Uterus (tissue), 4 donors: ENCODE data around the gene WAC. TPM values are rescaled to one million over a fixed set of nuclear protein-coding genes. Genes with fewer than 3 reads are reported as not detected.

Experiments used
- DNase-seq, 2 donors: peaks; one replicate each; pipeline ENCODE4 v3.0.0-alpha.2; 2019 to 2020
- H3K27ac ChIP-seq, 2 donors: fragments of 200-600 bp; sonication (generic); 1 replicate in 1 of 2; 2 replicates in 1 of 2; pipeline ENCODE4 v1.5.1; 2016 to 2018
- H3K27me3 ChIP-seq, 2 donors: fragments of 200-600 bp; sonication (generic); one replicate each; pipeline ENCODE4 v1.5.1; 2018 to 2019; ENCODE audit warnings: control low read depth in 1 of 2
- H3K36me3 ChIP-seq, 2 donors: fragments of 200-600 bp; sonication (generic); one replicate each; pipeline ENCODE4 v1.5.1; 2019; ENCODE audit warnings: control low read depth in 1 of 2
- H3K4me1 ChIP-seq, 2 donors: fragments of 200-600 bp; sonication (generic); one replicate each; pipeline ENCODE4 v1.5.1; 2018 to 2019; ENCODE audit warnings: control low read depth in 1 of 2
- H3K4me3 ChIP-seq, 2 donors: fragments of 200-600 bp; sonication (generic); 1 replicate in 1 of 2; 2 replicates in 1 of 2; pipeline ENCODE4 v1.5.1; 2018 to 2019; ENCODE audit warnings: mild to moderate bottlenecking in 1 of 2
- H3K9me3 ChIP-seq, 2 donors: fragments of 200-600 bp; sonication (generic); one replicate each; pipeline ENCODE4 v1.5.1; 2019; ENCODE audit warnings: control low read depth in 1 of 2
- CTCF ChIP-seq, 4 experiments: fragments of 200-600 bp in 2 of 4; fragments of 450-650 bp in 2 of 4; sonication (generic) in 2 of 4; IDR thresholded peaks; one replicate each; pipeline ENCODE4 v1.5.1; 2016 to 2019; ENCODE audit warnings: antibody characterized with exemption in 4 of 4, mild to moderate bottlenecking in 2 of 4, moderate library complexity in 1 of 4
- POLR2A ChIP-seq, 2 donors: fragments of 450-650 bp; IDR thresholded peaks; one replicate each; pipeline ENCODE4 v1.6.1; 2016; ENCODE audit warnings: antibody characterized with exemption in 2 of 2, mild to moderate bottlenecking in 1 of 2, moderate library complexity in 1 of 2
- intact Hi-C: fragments of 100-400 bp; cut with DNase I; formaldehyde crosslinking; loops from one replicate; pipeline ENCODE4 v1.15.1; 2023; ENCODE audit warnings: low total_unique reads
- total RNA-seq, 4 donors: library from RNA; depleted of rRNA in 3 of 4; stranded (reverse); fragments of >200 nt in 3 of 4; gene quantifications; one replicate each; pipeline versions ENCODE4 v1.1.0 to v1.2.4, GENCODE V29; 2014 to 2023
- donor health status: DM: yes; HTN: yes; CAD: no.

Gene WAC
- total RNA-seq, 4 donors from 2014 or later, result 54.4 to 175 (median 90.4) TPM

- Histone ChIP-seq H3K27ac (no peak overlapping the region), H3K27me3 (no peaks in the 10 kb centered on the region), H3K4me3 (no peak overlapping the region), H3K36me3 (no peaks in the 10 kb centered on the region), H3K9me3 (no peaks in the 10 kb centered on the region), H3K4me1 (peaks cover 0 to 8% of the 10 kb centered on the region in 2 donors)
- TF ChIP-seq POLR2A (IDR thresholded peaks at IDR 0.05) (no peak), CTCF (IDR thresholded peaks at IDR 0.05) (no peak)
- DNase-seq, result no peak
- intact Hi-C loops, result no loop called here
These were observed 19.9 kb downstream of the WAC start for GRCh38 chr10:28552775-28553174.

GRCh38 chr10:28554009-28554408, 21.1 kb downstream of the WAC start:
- no peak for DNase-seq
- Histone ChIP-seq H3K9me3 (no peaks in the 10 kb centered on the region), H3K27ac (no peak overlapping the region), H3K36me3 (no peaks in the 10 kb centered on the region), H3K4me1 (peaks cover 0 to 8% of the 10 kb centered on the region in 2 donors), H3K27me3 (no peaks in the 10 kb centered on the region), H3K4me3 (no peak overlapping the region)
- TF ChIP-seq POLR2A (IDR thresholded peaks at IDR 0.05) (no peak), CTCF (IDR thresholded peaks at IDR 0.05) (no peak)
- intact Hi-C loops, result no loop called here

- Histone ChIP-seq H3K9me3 (no peaks in the 10 kb centered on the region), H3K27ac (no peak overlapping the region), H3K36me3 (no peaks in the 10 kb centered on the region), H3K4me1 (peaks cover 0 to 4% of the 10 kb centered on the region in 2 donors), H3K27me3 (no peaks in the 10 kb centered on the region), H3K4me3 (no peak overlapping the region)
- intact Hi-C loops, result no loop called here
- TF ChIP-seq POLR2A (IDR thresholded peaks at IDR 0.05) (no peak), CTCF (IDR thresholded peaks at IDR 0.05) (no peak)
- DNase-seq, result no peak
These were observed 22.0 kb downstream of the WAC start for GRCh38 chr10:28554952-28555351.

- intact Hi-C loops, result no loop called here
- no peak for DNase-seq
- no peak for TF ChIP-seq POLR2A (IDR thresholded peaks at IDR 0.05)
- no peak for TF ChIP-seq CTCF (IDR thresholded peaks at IDR 0.05)
- Histone ChIP-seq H3K27me3 (no peaks in the 10 kb centered on the region), H3K36me3 (no peaks in the 10 kb centered on the region), H3K4me1 (peaks cover 0 to 5% of the 10 kb centered on the region in 2 donors), H3K27ac (no peak overlapping the region), H3K9me3 (no peaks in the 10 kb centered on the region), H3K4me3 (no peak overlapping the region)
These were observed 22.4 kb downstream of the WAC start for GRCh38 chr10:28555358-28555757.

GRCh38 chr10:28556142-28556541, 23.2 kb downstream of the WAC start:
- H3K9me3 ChIP-seq, result no peaks in the 10 kb centered on the region
- TF ChIP-seq POLR2A (IDR thresholded peaks at IDR 0.05) (no peak), CTCF (IDR thresholded peaks at IDR 0.05) (no peak)
- intact Hi-C loops, result no loop called here
- no peak overlapping the region for H3K27ac ChIP-seq
- H3K36me3 ChIP-seq, result no peaks in the 10 kb centered on the region
- H3K4me1 ChIP-seq, result peaks cover 0 to 5% of the 10 kb centered on the region in 2 donors
- no peak overlapping the region for H3K4me3 ChIP-seq
- H3K27me3 ChIP-seq, result no peaks in the 10 kb centered on the region
- DNase-seq, result no peak
